H9 (cell line): ENCODE data around the gene C15orf62. TPM values are rescaled to one million over a fixed set of nuclear protein-coding genes. Genes with fewer than 3 reads are reported as not detected.

ENCODE experiments used
- DNase-seq: peaks from one replicate; pipeline ENCODE4 v3.0.0-alpha.2; 2017
- H2AFZ ChIP-seq: one replicate; pipeline ENCODE4 v1.6.1; 2013; ENCODE audit warnings: mild to moderate bottlenecking, low read length, control low read depth, moderate library complexity
- H2AK5ac ChIP-seq: 2 replicates; pipeline ENCODE4 v1.6.1; 2013; ENCODE audit warnings: low read length, control low read depth, mixed read lengths; ENCODE audit not compliant: insufficient read length
- H2BK120ac ChIP-seq: one replicate; pipeline ENCODE4 v1.6.1; 2013; ENCODE audit warnings: low read depth, mild to moderate bottlenecking, low read length, control low read depth, inconsistent platforms; ENCODE audit not compliant: poor library complexity, severe bottlenecking
- H2BK12ac ChIP-seq: 2 replicates; pipeline ENCODE4 v1.6.1; 2013; ENCODE audit warnings: low read length, control low read depth, mixed read lengths, low read depth; ENCODE audit not compliant: insufficient read length
- H2BK15ac ChIP-seq: 2 replicates; pipeline ENCODE4 v1.6.1; 2013; ENCODE audit warnings: low read depth, low read length, control low read depth
- H2BK20ac ChIP-seq: one replicate; pipeline ENCODE4 v1.6.1; 2013; ENCODE audit warnings: low read depth, mild to moderate bottlenecking, low read length, control low read depth, inconsistent platforms; ENCODE audit not compliant: poor library complexity, severe bottlenecking
- H2BK5ac ChIP-seq: 2 replicates; pipeline ENCODE4 v1.6.1; 2013; ENCODE audit warnings: low read length, control low read depth, mixed read lengths; ENCODE audit not compliant: insufficient read length
- H3K14ac ChIP-seq: 2 replicates; pipeline ENCODE4 v1.6.1; 2013; ENCODE audit warnings: low read length, control low read depth; ENCODE audit not compliant: insufficient read depth
- H3K18ac ChIP-seq: 2 replicates; pipeline ENCODE4 v1.6.1; 2013; ENCODE audit warnings: low read depth, mild to moderate bottlenecking, mixed read lengths, low read length, control low read depth; ENCODE audit not compliant: insufficient read length
- H3K23ac ChIP-seq: 2 replicates; pipeline ENCODE4 v1.6.1; 2013; ENCODE audit warnings: low read length, control low read depth, mixed read lengths, low read depth; ENCODE audit not compliant: insufficient read length
- H3K23me2 ChIP-seq: 2 replicates; pipeline ENCODE4 v1.6.1; 2013; ENCODE audit warnings: low read depth, mild to moderate bottlenecking, mixed read lengths, low read length, control low read depth; ENCODE audit not compliant: insufficient read length, poor library complexity, severe bottlenecking
- H3K27ac ChIP-seq: 2 replicates; pipeline ENCODE4 v1.5.1; 2013; ENCODE audit warnings: low read length, control low read depth, mixed read lengths, low read depth; ENCODE audit not compliant: insufficient read length
- H3K27me3 ChIP-seq: 2 replicates; pipeline ENCODE4 v1.6.1; 2013; ENCODE audit warnings: low read length, control low read depth, inconsistent platforms; ENCODE audit not compliant: insufficient read depth
- H3K4ac ChIP-seq: 2 replicates; pipeline ENCODE4 v1.6.1; 2013; ENCODE audit warnings: low read depth, mild to moderate bottlenecking, control low read depth, inconsistent platforms, low read length, moderate library complexity
- H3K4me1 ChIP-seq: 2 replicates; pipeline ENCODE4 v1.6.1; 2013; ENCODE audit warnings: low read length, control low read depth, inconsistent platforms; ENCODE audit not compliant: insufficient read depth
- H3K4me2 ChIP-seq: 2 replicates; pipeline ENCODE4 v1.6.1; 2013; ENCODE audit warnings: low read length, control low read depth, mixed read lengths; ENCODE audit not compliant: insufficient read length, insufficient read depth
- H3K56ac ChIP-seq: 2 replicates; pipeline ENCODE4 v1.6.1; 2013; ENCODE audit warnings: low read depth, mild to moderate bottlenecking, mixed read lengths, low read length, control low read depth; ENCODE audit not compliant: insufficient read length
- H3K79me1 ChIP-seq: 2 replicates; pipeline ENCODE4 v1.6.1; 2013; ENCODE audit warnings: low read depth, mild to moderate bottlenecking, moderate library complexity, low read length, control low read depth, inconsistent platforms; ENCODE audit not compliant: insufficient read depth, poor library complexity, severe bottlenecking
- H3K79me2 ChIP-seq: 2 replicates; pipeline ENCODE4 v1.6.1; 2013; ENCODE audit warnings: low read length, control low read depth, inconsistent platforms; ENCODE audit not compliant: insufficient read depth
- H3K9ac ChIP-seq: 2 replicates; pipeline ENCODE4 v1.6.1; 2013; ENCODE audit warnings: low read length, control low read depth, mixed read lengths; ENCODE audit not compliant: insufficient read length; ENCODE audit errors: extremely low read depth
- H3K9me3 ChIP-seq: one replicate; pipeline ENCODE4 v1.6.1; 2013; ENCODE audit warnings: low read depth, low read length, inconsistent platforms; ENCODE audit not compliant: control insufficient read depth
- H3T11ph ChIP-seq: one replicate; pipeline ENCODE4 v1.6.1; 2013; ENCODE audit warnings: mild to moderate bottlenecking, low read length, control low read depth, inconsistent platforms
- H4K20me1 ChIP-seq: one replicate; pipeline ENCODE4 v1.6.1; 2013; ENCODE audit not compliant: control insufficient read depth, insufficient read length, insufficient read depth
- H4K5ac ChIP-seq: 2 replicates; pipeline ENCODE4 v1.6.1; 2013; ENCODE audit warnings: low read depth, mild to moderate bottlenecking, mixed read lengths, low read length, control low read depth; ENCODE audit not compliant: insufficient read length
- H4K8ac ChIP-seq: replicated peaks from 2 replicates; pipeline ENCODE4 v1.6.1; 2013; ENCODE audit warnings: low read length, control low read depth, mixed read lengths, low read depth; ENCODE audit not compliant: insufficient read length
- H4K91ac ChIP-seq: 2 replicates; pipeline ENCODE4 v1.6.1; 2013; ENCODE audit warnings: low read depth, mild to moderate bottlenecking, moderate library complexity, mixed read lengths, low read length, control low read depth; ENCODE audit not compliant: insufficient read length
- H3K27ac Mint-ChIP-seq, 3 experiments: 2 replicates in 2 of 3; 3 replicates in 1 of 3; pipeline ENCODE4 v1.8.0; 2020 to 2021; ENCODE audit warnings: mixed read lengths in 3 of 3, mild to moderate bottlenecking in 1 of 3, moderate library complexity in 1 of 3
- H3K27me3 Mint-ChIP-seq: 2 replicates; pipeline ENCODE4 v1.8.0; 2021; ENCODE audit warnings: low read depth, mild to moderate bottlenecking, moderate library complexity, mixed read lengths
- H3K36me3 Mint-ChIP-seq, 3 experiments: 2 replicates in 2 of 3; 3 replicates in 1 of 3; pipeline ENCODE4 v1.8.0; 2020 to 2021; ENCODE audit warnings: low read depth in 3 of 3, mixed read lengths in 3 of 3; ENCODE audit not compliant: insufficient read depth in 1 of 3
- H3K4me1 Mint-ChIP-seq, 2 experiments: 2 replicates each; pipeline ENCODE4 v1.8.0; 2020; ENCODE audit warnings: mixed read lengths in 2 of 2
- H3K4me3 Mint-ChIP-seq, 2 experiments: 2 replicates in 1 of 2; 3 replicates in 1 of 2; pipeline ENCODE4 v1.8.0; 2020 to 2021; ENCODE audit warnings: mild to moderate bottlenecking in 2 of 2, mixed read lengths in 2 of 2, moderate library complexity in 1 of 2
- H3K9me3 Mint-ChIP-seq, 2 experiments: 2 replicates in 1 of 2; 3 replicates in 1 of 2; pipeline ENCODE4 v1.8.0; 2020; ENCODE audit warnings: mild to moderate bottlenecking in 2 of 2, mixed read lengths in 2 of 2, moderate library complexity in 1 of 2
- WGBS: extraction: QIAGEN DNeasy Blood & Tissue Kit; methylation state at CpG from one replicate; pipeline ENCODE4 v1.1.7; 2013; ENCODE audit warnings: missing lambda C conversion rate, low lambda C conversion rate, mixed read lengths; ENCODE audit not compliant: insufficient read length; ENCODE audit errors: extremely low coverage; 5-methylcytosine and 5-hydroxymethylcytosine counted together
- total RNA-seq: library from RNA; stranded (reverse); gene quantifications from 2 replicates; pipeline ENCODE4 v1.2.1, GENCODE V29; 2021
- TF ChIP-seq, protein P1 (sequence below): fragments of 200-600 bp; sonication (generic); conservative IDR thresholded peaks from 3 replicates; pipeline ENCODE4 v1.8.0; 2021; ENCODE audit warnings: antibody characterized with exemption, mild to moderate bottlenecking

The C15orf62 gene
- total RNA-seq, 1 experiment from 2014 or later, result 0.70 TPM

GRCh38 chr15:40721701-40722100 is 48.1 kb upstream of the C15orf62 start:
- no peaks in the 10 kb centered on the region for H3K9me3 Mint-ChIP-seq
- H3K27ac Mint-ChIP-seq, result no peak overlapping the region
- H3K18ac ChIP-seq, result no peak overlapping the region
- H4K91ac ChIP-seq, result no peak overlapping the region
- no peak overlapping the region for H2AFZ ChIP-seq
- no peaks in the 10 kb centered on the region for H3K79me2 ChIP-seq
- no peak overlapping the region for H3K9ac ChIP-seq
- H3K79me1 ChIP-seq, result no peaks in the 10 kb centered on the region
- H3K4me2 ChIP-seq, result no peak overlapping the region
- H2BK20ac ChIP-seq, result no peak overlapping the region
- no peaks in the 10 kb centered on the region for H3K23me2 ChIP-seq
- no peak overlapping the region for H3K23ac ChIP-seq
- no peak overlapping the region for H2BK12ac ChIP-seq
- no peak overlapping the region for H2BK120ac ChIP-seq
- no CpG with 5 or more reads among the region's 1 CpG for WGBS
- TF ChIP-seq, protein P1, sequence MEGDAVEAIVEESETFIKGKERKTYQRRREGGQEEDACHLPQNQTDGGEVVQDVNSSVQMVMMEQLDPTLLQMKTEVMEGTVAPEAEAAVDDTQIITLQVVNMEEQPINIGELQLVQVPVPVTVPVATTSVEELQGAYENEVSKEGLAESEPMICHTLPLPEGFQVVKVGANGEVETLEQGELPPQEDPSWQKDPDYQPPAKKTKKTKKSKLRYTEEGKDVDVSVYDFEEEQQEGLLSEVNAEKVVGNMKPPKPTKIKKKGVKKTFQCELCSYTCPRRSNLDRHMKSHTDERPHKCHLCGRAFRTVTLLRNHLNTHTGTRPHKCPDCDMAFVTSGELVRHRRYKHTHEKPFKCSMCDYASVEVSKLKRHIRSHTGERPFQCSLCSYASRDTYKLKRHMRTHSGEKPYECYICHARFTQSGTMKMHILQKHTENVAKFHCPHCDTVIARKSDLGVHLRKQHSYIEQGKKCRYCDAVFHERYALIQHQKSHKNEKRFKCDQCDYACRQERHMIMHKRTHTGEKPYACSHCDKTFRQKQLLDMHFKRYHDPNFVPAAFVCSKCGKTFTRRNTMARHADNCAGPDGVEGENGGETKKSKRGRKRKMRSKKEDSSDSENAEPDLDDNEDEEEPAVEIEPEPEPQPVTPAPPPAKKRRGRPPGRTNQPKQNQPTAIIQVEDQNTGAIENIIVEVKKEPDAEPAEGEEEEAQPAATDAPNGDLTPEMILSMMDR, result no peak
- peaks cover 9 to 49% (median 36%) of the 10 kb centered on the region in 3 experiments; a peak in 6 of 7 replicates for H3K36me3 Mint-ChIP-seq
- no peak overlapping the region for H2BK5ac ChIP-seq
- no peak overlapping the region for H3K56ac ChIP-seq
- no peaks in the 10 kb centered on the region for H3K4me1 Mint-ChIP-seq
- H3K4me1 ChIP-seq, result no peaks in the 10 kb centered on the region
- no peak overlapping the region for H3K14ac ChIP-seq
- no peak overlapping the region for H3K4ac ChIP-seq
- no peak for DNase-seq
- no peak overlapping the region for H2AK5ac ChIP-seq
- no peaks in the 10 kb centered on the region for H3K27me3 Mint-ChIP-seq
- no peaks in the 10 kb centered on the region for H3K9me3 ChIP-seq
- H3T11ph ChIP-seq, result no peak overlapping the region
- H3K4me3 Mint-ChIP-seq, result no peak overlapping the region
- no peak overlapping the region for H4K8ac ChIP-seq
- no peaks in the 10 kb centered on the region for H4K20me1 ChIP-seq
- no peak overlapping the region for H2BK15ac ChIP-seq
- no peak overlapping the region for H4K5ac ChIP-seq
- H3K27ac ChIP-seq, result no peak overlapping the region
- no peaks in the 10 kb centered on the region for H3K27me3 ChIP-seq
